GM23338 (cell line): ENCODE data around the gene METTL22. TPM values are rescaled to one million over a fixed set of nuclear protein-coding genes. Genes with fewer than 3 reads are reported as not detected.

Experiments used
- ATAC-seq: fragments of 200-7000 bp; cut with Tn5 transposase; 3 replicates; pipeline ENCODE4 v1.9.1; 2020
- DNase-seq: peaks from one replicate; pipeline ENCODE4 v3.0.0-alpha.2; 2015; ENCODE audit warnings: low spot score
- H2AFZ ChIP-seq: fragments of 200-600 bp; sonication (generic); 2 replicates; pipeline ENCODE4 v1.8.0; 2016; ENCODE audit warnings: antibody characterized with exemption, mild to moderate bottlenecking, moderate library complexity
- H3F3A ChIP-seq: fragments of 200-600 bp; sonication (generic); replicated peaks from 2 replicates; pipeline ENCODE4 v1.8.0; 2017; ENCODE audit warnings: antibody characterized with exemption, mixed run types, low read depth
- H3K27ac ChIP-seq: fragments of 200-600 bp; sonication (generic); 2 replicates; pipeline ENCODE4 v1.6.1; 2016; ENCODE audit warnings: low read depth
- H3K27me3 ChIP-seq: fragments of 200-600 bp; sonication (generic); 2 replicates; pipeline ENCODE4 v1.8.0; 2016; ENCODE audit warnings: mild to moderate bottlenecking, mixed run types, moderate library complexity; ENCODE audit not compliant: insufficient read depth
- H3K36me3 ChIP-seq: fragments of 200-600 bp; sonication (generic); 2 replicates; pipeline ENCODE4 v1.8.0; 2016; ENCODE audit warnings: mild to moderate bottlenecking; ENCODE audit not compliant: insufficient read depth
- H3K4me1 ChIP-seq: fragments of 200-600 bp; sonication (generic); 2 replicates; pipeline ENCODE4 v1.8.0; 2016; ENCODE audit warnings: mild to moderate bottlenecking, moderate library complexity; ENCODE audit not compliant: insufficient read depth
- H3K4me2 ChIP-seq: fragments of 200-600 bp; sonication (generic); 2 replicates; pipeline ENCODE4 v1.7.1; 2017; ENCODE audit warnings: mixed run types
- H3K4me3 ChIP-seq: fragments of 200-600 bp; sonication (generic); 2 replicates; pipeline ENCODE4 v1.6.1; 2016; ENCODE audit warnings: mixed run types
- H3K79me2 ChIP-seq: fragments of 200-600 bp; sonication (generic); replicated peaks from 2 replicates; pipeline ENCODE4 v1.8.0; 2017; ENCODE audit warnings: mild to moderate bottlenecking; ENCODE audit not compliant: insufficient read depth
- H3K9me2 ChIP-seq: fragments of 200-600 bp; sonication (generic); 2 replicates; pipeline ENCODE4 v1.8.0; 2017; ENCODE audit not compliant: insufficient read depth
- H4K20me1 ChIP-seq: fragments of 200-600 bp; sonication (generic); replicated peaks from 2 replicates; pipeline ENCODE4 v1.8.0; 2017; ENCODE audit warnings: mild to moderate bottlenecking; ENCODE audit not compliant: insufficient read depth
- H3K27ac Mint-ChIP-seq: 2 replicates; pipeline ENCODE4 v1.8.0; 2020; ENCODE audit warnings: inconsistent platforms, mild to moderate bottlenecking, moderate library complexity, mixed read lengths
- H3K27me3 Mint-ChIP-seq: 3 replicates; pipeline ENCODE4 v1.8.0; 2022; ENCODE audit warnings: low read depth, mild to moderate bottlenecking, moderate library complexity, mixed read lengths, inconsistent platforms; ENCODE audit not compliant: insufficient read depth, poor library complexity
- H3K36me3 Mint-ChIP-seq: 3 replicates; pipeline ENCODE4 v1.8.0; 2021; ENCODE audit warnings: low read depth, mild to moderate bottlenecking, inconsistent platforms, moderate library complexity, mixed read lengths
- H3K4me1 Mint-ChIP-seq: 3 replicates; pipeline ENCODE4 v1.8.0; 2020; ENCODE audit warnings: mild to moderate bottlenecking, inconsistent platforms, mixed read lengths
- H3K4me3 Mint-ChIP-seq: 3 replicates; pipeline ENCODE4 v1.8.0; 2021; ENCODE audit warnings: moderate library complexity, mild to moderate bottlenecking, inconsistent platforms, mixed read lengths
- H3K9me3 Mint-ChIP-seq: 3 replicates; pipeline ENCODE4 v1.8.0; 2020; ENCODE audit warnings: moderate library complexity, mild to moderate bottlenecking, inconsistent platforms, mixed read lengths
- CREB1 ChIP-seq: fragments of 250-450 bp; sonication (Bioruptor Pico); IDR thresholded peaks from 2 replicates; pipeline ENCODE4 v1.5.0; 2020; ENCODE audit warnings: low read depth, mild to moderate bottlenecking, moderate library complexity
- JUNB ChIP-seq: IDR thresholded peaks from one replicate; pipeline ENCODE4 v1.6.1; 2016; ENCODE audit warnings: antibody characterized with exemption; ENCODE audit not compliant: unreplicated experiment
- ZNF114 ChIP-seq: fragments of 250-450 bp; sonication (Bioruptor Pico); IDR thresholded peaks from 2 replicates; pipeline ENCODE4 v1.5.0; 2020; ENCODE audit warnings: mild to moderate bottlenecking, moderate library complexity
- polyA plus RNA-seq: library from polyadenylated mRNA; unstranded; fragments of >200 nt; fragmentation: Nextera tagmentation; extraction: Ambion mirVana; gene quantifications from 2 replicates; pipeline ENCODE4 v1.2.1, GENCODE V29; 2016
- total RNA-seq: library from RNA; depleted of rRNA; stranded (reverse); fragments of >200 nt; shearing (Covaris generic); gene quantifications from 2 replicates; pipeline ENCODE4 v1.2.3, GENCODE V29; 2014

Gene METTL22
- total and polyA plus RNA-seq, 2 experiments from 2014 or later = 51.4 to 51.8 TPM

GRCh38 chr16:8630255-8630953 lies 8.9 kb downstream of the METTL22 start:
- Histone ChIP-seq H3K4me2 (no peak overlapping the region), H3K79me2 (peaks cover 5% of the 10 kb centered on the region), H3K4me3 (no peak overlapping the region), H3K9me2 (no peaks in the 10 kb centered on the region), H4K20me1 (peaks cover 24% of the 10 kb centered on the region), H3K4me1 (no peaks in the 10 kb centered on the region), H2AFZ (no peak overlapping the region), H3K27ac (no peak overlapping the region), H3K27me3 (no peaks in the 10 kb centered on the region), H3K36me3 (peaks cover 28% of the 10 kb centered on the region), H3F3A (0 out of 2 replicates have a peak, but pooled peaks cover 4% of the 10 kb centered on the region)
- Mint-ChIP-seq H3K4me1 (no peaks in the 10 kb centered on the region; the same call in 2 of the 3 replicates), H3K9me3 (no peaks in the 10 kb centered on the region; the same call in 1 of the 3 replicates), H3K4me3 (no peak overlapping the region), H3K27ac (no peak overlapping the region), H3K27me3 (peaks cover 2% of the 10 kb centered on the region), H3K36me3 (peaks cover 85% of the 10 kb centered on the region)
- ATAC-seq (no peak), DNase-seq (no peak)
- no peak for TF ChIP-seq JUNB

DNA sequence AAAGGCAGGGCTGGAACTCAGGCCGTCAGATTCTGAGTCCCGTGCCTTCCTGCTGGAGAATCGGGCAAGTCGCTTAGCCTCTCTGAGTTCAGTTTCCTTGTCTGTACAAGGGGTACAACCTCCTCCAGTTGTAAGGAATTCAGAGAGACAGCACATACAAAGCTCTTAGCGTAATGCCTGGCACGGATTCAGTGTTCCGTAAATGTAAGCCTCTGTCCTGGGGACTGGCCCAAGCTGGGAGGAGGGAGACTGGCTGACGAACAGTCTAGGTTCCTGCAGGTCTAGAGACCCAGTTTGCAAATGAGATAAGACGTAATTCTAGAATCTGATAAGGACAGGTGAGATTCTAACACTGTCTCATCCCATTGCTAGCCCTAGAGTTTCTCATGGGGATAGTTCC lies 9.9 kb downstream of the METTL22 start:
- Histone ChIP-seq H3K4me2 (no peak overlapping the region), H2AFZ (no peak overlapping the region), H3F3A (0 out of 2 replicates have a peak, but pooled peaks cover 4% of the 10 kb centered on the region), H3K4me3 (no peak overlapping the region), H3K9me2 (no peaks in the 10 kb centered on the region), H3K27me3 (no peaks in the 10 kb centered on the region), H3K79me2 (peaks cover 10% of the 10 kb centered on the region), H3K4me1 (no peaks in the 10 kb centered on the region), H4K20me1 (peaks cover 27% of the 10 kb centered on the region), H3K36me3 (peaks cover 29% of the 10 kb centered on the region), H3K27ac (no peak overlapping the region)
- TF ChIP-seq ZNF114 = no peak
- Mint-ChIP-seq H3K27ac (no peak overlapping the region; the same call in 1 of the 2 replicates), H3K4me3 (no peak overlapping the region), H3K36me3 (peaks cover 85% of the 10 kb centered on the region), H3K27me3 (peaks cover 2% of the 10 kb centered on the region), H3K4me1 (no peaks in the 10 kb centered on the region; the same call in 2 of the 3 replicates), H3K9me3 (no peaks in the 10 kb centered on the region; the same call in 1 of the 3 replicates)
- no peak for ATAC-seq
- DNase-seq = no peak

DNA sequence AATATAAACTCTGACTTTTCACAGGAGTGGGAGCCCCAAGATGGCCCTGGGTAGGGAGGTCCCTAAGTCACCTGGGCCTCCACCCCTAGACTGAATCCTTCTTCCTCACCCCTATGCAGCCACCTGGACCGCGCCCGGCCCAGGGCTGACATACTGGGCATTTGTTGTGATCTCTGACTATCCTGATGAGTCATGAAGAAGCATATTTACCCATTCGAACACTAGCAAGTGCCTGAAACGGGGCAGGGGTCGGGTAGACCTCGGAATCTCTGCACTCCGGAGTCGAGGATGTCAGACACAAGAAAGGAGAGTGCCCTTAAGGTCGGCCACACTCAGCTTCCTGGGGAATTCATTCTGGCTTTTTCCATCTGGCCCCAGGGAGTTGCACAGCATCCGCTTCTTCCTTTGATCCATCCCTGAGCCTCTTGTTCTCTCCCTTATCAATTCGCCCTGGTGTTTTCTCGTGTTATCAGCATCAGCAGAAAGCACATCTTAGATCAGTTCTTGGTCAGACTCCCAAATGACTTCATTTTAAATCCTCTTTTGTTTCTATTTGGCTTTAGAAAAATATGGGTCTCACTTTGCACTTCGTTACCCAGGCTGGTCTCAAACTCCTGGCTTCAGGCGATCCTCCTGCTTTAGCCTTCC lies 10.4 kb downstream of the METTL22 start:
- Mint-ChIP-seq H3K27ac (no peak overlapping the region), H3K4me1 (peaks cover 2% of the 10 kb centered on the region; the same call in 1 of the 3 replicates), H3K4me3 (no peak overlapping the region), H3K9me3 (no peaks in the 10 kb centered on the region; the same call in 1 of the 3 replicates), H3K36me3 (peaks cover 84% of the 10 kb centered on the region), H3K27me3 (peaks cover 2% of the 10 kb centered on the region)
- H4K20me1 ChIP-seq = peaks cover 33% of the 10 kb centered on the region
- DNase-seq (no peak), ATAC-seq (no peak)
- no peak overlapping the region for H3K4me3 ChIP-seq
- H3K27me3 ChIP-seq = no peaks in the 10 kb centered on the region
- H2AFZ ChIP-seq = no peak overlapping the region
- H3K9me2 ChIP-seq = no peaks in the 10 kb centered on the region
- peaks cover 33% of the 10 kb centered on the region for H3K36me3 ChIP-seq
- TF ChIP-seq CREB1 (CRISPR knock-in tag) = no peak
- H3F3A ChIP-seq = 0 out of 2 replicates have a peak, but pooled peaks cover 4% of the 10 kb centered on the region
- no peak overlapping the region for H3K4me2 ChIP-seq
- H3K27ac ChIP-seq = no peak overlapping the region
- no peaks in the 10 kb centered on the region for H3K4me1 ChIP-seq
- peaks cover 16% of the 10 kb centered on the region for H3K79me2 ChIP-seq
